Measurements from ENCODE around the gene ZNF43. TPM values are rescaled to one million over a fixed set of nuclear protein-coding genes. Genes with fewer than 3 reads are reported as not detected.

ZNF43 gene
- total and polyA plus RNA-seq, 2 of the 13 experiments (the other 11 are each of a cell fraction or from before 2014, with no cell fraction given): 2.9 to 8.5 TPM

GRCh38 chr19:21767065-21767800, 68.7 kb downstream of the ZNF43 start, which contains the start of gene ZNF100 (continued):
- TF ChIP-seq SSRP1 (CRISPR knock-in tag; IDR thresholded peaks at IDR 0.05) (no peak), BRD4 (CRISPR knock-in tag; IDR thresholded peaks at IDR 0.05) (no peak), PLSCR1 (CRISPR knock-in tag; IDR thresholded peaks at IDR 0.05; ENCODE audit: borderline replicate concordance) (no peak), XBP1 (CRISPR knock-in tag; IDR thresholded peaks at IDR 0.05) (no peak), ZNF24 (IDR thresholded peaks at IDR 0.05) (no peak), THYN1 (CRISPR knock-in tag; IDR thresholded peaks at IDR 0.05; ENCODE audit: borderline replicate concordance, low read depth) (no peak), ZNF574 (CRISPR knock-in tag; IDR thresholded peaks at IDR 0.05) (no peak; the same call in 1 of the 2 replicates), MIXL1 (CRISPR knock-in tag; IDR thresholded peaks at IDR 0.05) (no peak), ZNF382 (CRISPR knock-in tag; IDR thresholded peaks at IDR 0.05; ENCODE audit: borderline replicate concordance) (no peak), ZKSCAN1 (IDR thresholded peaks at IDR 0.05; ENCODE audit: low read length) (no peak), GMEB1 (CRISPR knock-in tag; IDR thresholded peaks at IDR 0.05; ENCODE audit: borderline replicate concordance) (no peak; the same call in 1 of the 2 replicates), ZNF747 (CRISPR knock-in tag; IDR thresholded peaks at IDR 0.05; ENCODE audit: borderline replicate concordance) (no peak), PPARG (CRISPR knock-in tag; conservative IDR thresholded peaks at IDR 0.05) (no peak), RELA (CRISPR knock-in tag; IDR thresholded peaks at IDR 0.05) (no peak), IKZF5 (CRISPR knock-in tag; IDR thresholded peaks at IDR 0.05) (no peak), FOSL2 (CRISPR knock-in tag; IDR thresholded peaks at IDR 0.05) (no peak), ZNF660 (CRISPR knock-in tag; IDR thresholded peaks at IDR 0.05; ENCODE audit: borderline replicate concordance, low read depth) (no peak), MXD4 (CRISPR knock-in tag; IDR thresholded peaks at IDR 0.05) (no peak), MIER3 (CRISPR knock-in tag; IDR thresholded peaks at IDR 0.05; ENCODE audit: borderline replicate concordance) (no peak), LRRFIP1 (CRISPR knock-in tag; conservative IDR thresholded peaks at IDR 0.05) (no peak), ZNF33B (CRISPR knock-in tag; IDR thresholded peaks at IDR 0.05) (no peak)
